ENCODE data around the gene APAF1. TPM values are rescaled to one million over a fixed set of nuclear protein-coding genes. Genes with fewer than 3 reads are reported as not detected.

The APAF1 gene
- total and polyA plus RNA-seq, 2 donors (not counting 1 experiment from before 2014, with no cell fraction given), result 9.1 to 36.9 TPM

DNA sequence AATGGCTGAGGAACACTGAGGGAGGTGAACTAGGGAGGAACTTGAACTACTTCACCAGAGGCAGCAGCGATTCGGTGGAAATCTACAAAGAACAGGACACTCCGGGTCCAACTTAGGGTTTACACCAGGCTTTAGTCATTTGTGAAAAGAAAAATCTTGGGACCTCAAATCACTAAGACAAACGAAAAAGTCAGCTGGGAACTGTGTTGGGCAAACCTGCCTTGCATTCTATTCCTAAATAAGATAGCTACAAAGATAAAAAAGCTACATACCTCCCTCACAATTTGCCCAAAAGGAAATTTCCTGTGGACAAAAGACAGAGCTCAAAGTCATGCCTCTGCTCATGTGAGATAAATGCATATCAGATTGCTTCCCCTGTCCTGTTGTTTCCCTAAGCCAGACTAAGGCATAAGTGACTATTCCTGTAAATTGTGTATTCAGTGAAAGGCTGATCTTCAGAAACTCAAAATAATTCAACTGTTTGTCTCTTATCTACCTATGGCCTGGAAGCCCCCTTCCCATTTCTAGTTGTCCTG is 106.6 kb downstream of the APAF1 start:
- Histone ChIP-seq H3K27ac (ENCODE audit: low read length in 2 of 2) (no peak overlapping the region), H4K20me1 (ENCODE audit: control insufficient read depth, insufficient read depth, low read length, poor library complexity, severe bottlenecking) (no peaks in the 10 kb centered on the region), H3K79me2 (ENCODE audit: control insufficient read depth, insufficient read depth, low read length) (no peaks in the 10 kb centered on the region), H3K4me2 (replicated peaks; ENCODE audit: low read depth, low read length, poor library complexity, severe bottlenecking) (no peak overlapping the region), H3K27me3 (replicated peaks in 1 of 4; ENCODE audit: control extremely low read depth in 1 of 4, control insufficient read depth in 3 of 4, insufficient read depth in 4 of 4, low read length in 3 of 4) (peaks cover 0 to 6% (median 3%) of the 10 kb centered on the region in 4 experiments), H3K36me3 (replicated peaks in 1 of 2; ENCODE audit: control extremely low read depth in 1 of 2, control insufficient read depth in 1 of 2, extremely low read depth in 1 of 2, insufficient read depth in 2 of 2, low read length in 1 of 2) (no peaks in the 10 kb centered on the region), H3K4me1 (ENCODE audit: control insufficient read depth in 2 of 2, insufficient read depth in 2 of 2, low read length in 2 of 2) (peaks cover 0 to under 1% of the 10 kb centered on the region in 2 donors), H2AFZ (ENCODE audit: insufficient read depth, low read depth, low read length, poor library complexity, severe bottlenecking) (no peak overlapping the region), H3K4me3 (ENCODE audit: control extremely low read depth in 1 of 5, extremely low read depth in 1 of 5, insufficient read depth in 1 of 5, low read depth in 2 of 5, low read length in 4 of 5) (no peak overlapping the region), H3K9ac (ENCODE audit: low read length) (no peak overlapping the region), H3K9me3 (ENCODE audit: control extremely low read depth in 1 of 3, control insufficient read depth in 2 of 3, insufficient read depth in 1 of 3, low read length in 2 of 3) (no peaks in the 10 kb centered on the region)
- intact Hi-C loops (cut with micrococcal nuclease), result no loop called here
- ATAC-seq (ENCODE audit: low read depth) (no peak), DNase-seq (no peak)
- no peak overlapping the region for H3K4me3 Mint-ChIP-seq
- ChIA-PET CTCF (no interaction called here), POLR2A (no interaction called here)
- no peak overlapping the region for H3K27ac Mint-ChIP-seq
- TF ChIP-seq, protein P1, sequence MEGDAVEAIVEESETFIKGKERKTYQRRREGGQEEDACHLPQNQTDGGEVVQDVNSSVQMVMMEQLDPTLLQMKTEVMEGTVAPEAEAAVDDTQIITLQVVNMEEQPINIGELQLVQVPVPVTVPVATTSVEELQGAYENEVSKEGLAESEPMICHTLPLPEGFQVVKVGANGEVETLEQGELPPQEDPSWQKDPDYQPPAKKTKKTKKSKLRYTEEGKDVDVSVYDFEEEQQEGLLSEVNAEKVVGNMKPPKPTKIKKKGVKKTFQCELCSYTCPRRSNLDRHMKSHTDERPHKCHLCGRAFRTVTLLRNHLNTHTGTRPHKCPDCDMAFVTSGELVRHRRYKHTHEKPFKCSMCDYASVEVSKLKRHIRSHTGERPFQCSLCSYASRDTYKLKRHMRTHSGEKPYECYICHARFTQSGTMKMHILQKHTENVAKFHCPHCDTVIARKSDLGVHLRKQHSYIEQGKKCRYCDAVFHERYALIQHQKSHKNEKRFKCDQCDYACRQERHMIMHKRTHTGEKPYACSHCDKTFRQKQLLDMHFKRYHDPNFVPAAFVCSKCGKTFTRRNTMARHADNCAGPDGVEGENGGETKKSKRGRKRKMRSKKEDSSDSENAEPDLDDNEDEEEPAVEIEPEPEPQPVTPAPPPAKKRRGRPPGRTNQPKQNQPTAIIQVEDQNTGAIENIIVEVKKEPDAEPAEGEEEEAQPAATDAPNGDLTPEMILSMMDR (IDR thresholded peaks at IDR 0.05), result no peak
- no peak for TF ChIP-seq EZH2 (IDR thresholded peaks at IDR 0.05; ENCODE audit: borderline replicate concordance, insufficient read depth, low read depth, low read length, poor library complexity, severe bottlenecking)
- 94% methylated on average over 3 of the region's 4 CpGs for WGBS (ENCODE audit: insufficient coverage)
- peaks cover 33% of the 10 kb centered on the region for H3K27me3 Mint-ChIP-seq
- no peaks in the 10 kb centered on the region for H3K9me3 Mint-ChIP-seq (ENCODE audit: insufficient read depth)
- H3K4me1 Mint-ChIP-seq, result peaks cover under 1% of the 10 kb centered on the region

DNA sequence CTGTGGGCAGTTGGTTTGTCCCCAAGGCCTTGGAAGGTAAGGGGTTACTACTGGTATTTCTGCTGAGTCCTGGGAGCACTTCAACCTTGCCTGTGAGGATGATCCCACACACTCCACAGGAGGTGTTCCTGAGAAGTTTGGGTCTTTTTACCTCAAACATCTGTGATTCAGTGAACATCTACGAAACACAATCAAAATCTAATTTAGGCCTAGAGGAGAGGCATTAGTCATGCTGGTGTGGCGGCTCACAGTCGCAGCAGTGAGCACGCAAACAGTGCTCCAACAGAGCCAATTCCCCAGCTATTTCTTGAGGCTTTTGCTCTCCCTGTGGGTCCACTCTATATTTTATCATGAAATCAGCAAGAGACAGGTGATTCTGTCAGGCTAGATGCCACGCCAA is 107.6 kb downstream of the APAF1 start:
- no peaks in the 10 kb centered on the region for H4K20me1 ChIP-seq (ENCODE audit: control insufficient read depth, insufficient read depth, low read length, poor library complexity, severe bottlenecking)
- no peak overlapping the region for H3K9ac ChIP-seq (ENCODE audit: low read length)
- no peaks in the 10 kb centered on the region for H3K79me2 ChIP-seq (ENCODE audit: control insufficient read depth, insufficient read depth, low read length)
- no peaks in the 10 kb centered on the region for H3K9me3 ChIP-seq (ENCODE audit: control extremely low read depth in 1 of 3, control insufficient read depth in 2 of 3, insufficient read depth in 1 of 3, low read length in 2 of 3)
- CTCF ChIA-PET, result no interaction called here
- WGBS (ENCODE audit: insufficient coverage), result 79% methylated on average over 4 of the region's 5 CpGs
- H3K4me1 ChIP-seq (ENCODE audit: control insufficient read depth in 2 of 2, insufficient read depth in 2 of 2, low read length in 2 of 2), result no peaks in the 10 kb centered on the region
- no peak overlapping the region for H2AFZ ChIP-seq (ENCODE audit: insufficient read depth, low read depth, low read length, poor library complexity, severe bottlenecking)
- POLR2A ChIA-PET, result no interaction called here
- no peak for DNase-seq
- H3K4me2 ChIP-seq (replicated peaks; ENCODE audit: low read depth, low read length, poor library complexity, severe bottlenecking), result no peak overlapping the region
- TF ChIP-seq EZH2 (IDR thresholded peaks at IDR 0.05; ENCODE audit: borderline replicate concordance, insufficient read depth, low read depth, low read length, poor library complexity, severe bottlenecking), result no peak
- TF ChIP-seq, protein P1 (IDR thresholded peaks at IDR 0.05), result no peak
- H3K27ac ChIP-seq (ENCODE audit: low read length in 2 of 2), result no peak overlapping the region
- intact Hi-C loops (cut with micrococcal nuclease), result no loop called here
- Mint-ChIP-seq H3K4me1 (no peaks in the 10 kb centered on the region), H3K27ac (no peak overlapping the region), H3K27me3 (peaks cover 22% of the 10 kb centered on the region), H3K4me3 (no peak overlapping the region), H3K9me3 (ENCODE audit: insufficient read depth) (no peaks in the 10 kb centered on the region)
- peaks cover 0 to 1% (median 0%) of the 10 kb centered on the region in 4 experiments for H3K27me3 ChIP-seq (replicated peaks in 1 of 4; ENCODE audit: control extremely low read depth in 1 of 4, control insufficient read depth in 3 of 4, insufficient read depth in 4 of 4, low read length in 3 of 4)
- no peak for ATAC-seq (ENCODE audit: low read depth)
- H3K4me3 ChIP-seq (ENCODE audit: control extremely low read depth in 1 of 5, extremely low read depth in 1 of 5, insufficient read depth in 1 of 5, low read depth in 2 of 5, low read length in 4 of 5), result no peak overlapping the region
- no peaks in the 10 kb centered on the region for H3K36me3 ChIP-seq (replicated peaks in 1 of 2; ENCODE audit: control extremely low read depth in 1 of 2, control insufficient read depth in 1 of 2, extremely low read depth in 1 of 2, insufficient read depth in 2 of 2, low read length in 1 of 2)
